NCI-H1694 (cell line): Measurements from ENCODE around the gene PLXNC1.

Experiments
- DNase-seq: peaks from one replicate; lab custom pipeline; 2025; lab: John Stamatoyannopoulos, UW

The PLXNC1 gene

GRCh38 chr12:94239332-94239993, 91.1 kb downstream of the PLXNC1 start:
- no peak for DNase-seq

DNA sequence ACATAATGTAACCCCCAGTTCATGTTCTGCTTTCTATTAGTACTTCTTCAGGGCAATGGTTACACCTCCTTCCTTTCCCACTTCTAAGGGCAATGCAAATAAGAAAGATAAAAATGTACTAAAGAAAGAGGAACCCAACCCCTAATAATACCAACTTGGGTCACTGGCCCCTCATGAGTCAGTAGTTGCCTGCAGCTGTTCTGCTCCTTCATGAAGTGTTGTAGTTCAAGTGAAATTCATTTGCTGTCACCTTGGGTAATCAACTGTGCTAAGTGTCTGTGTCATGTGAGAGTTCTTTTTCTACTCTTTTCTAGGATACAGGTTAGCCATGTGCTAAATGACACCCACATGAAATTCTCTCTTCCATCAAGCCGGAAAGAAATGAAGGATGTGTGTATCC, 91.8 kb downstream of the PLXNC1 start:
- DNase-seq: no peak

- DNase-seq: no peak
Observed at GRCh38 chr12:94242901-94243300, 94.5 kb downstream of the PLXNC1 start.

- DNase-seq: no peak
Observed at GRCh38 chr12:94244165-94245133, 96.1 kb downstream of the PLXNC1 start.

GRCh38 chr12:94245631-94246383, 97.4 kb downstream of the PLXNC1 start:
- no peak for DNase-seq

DNA sequence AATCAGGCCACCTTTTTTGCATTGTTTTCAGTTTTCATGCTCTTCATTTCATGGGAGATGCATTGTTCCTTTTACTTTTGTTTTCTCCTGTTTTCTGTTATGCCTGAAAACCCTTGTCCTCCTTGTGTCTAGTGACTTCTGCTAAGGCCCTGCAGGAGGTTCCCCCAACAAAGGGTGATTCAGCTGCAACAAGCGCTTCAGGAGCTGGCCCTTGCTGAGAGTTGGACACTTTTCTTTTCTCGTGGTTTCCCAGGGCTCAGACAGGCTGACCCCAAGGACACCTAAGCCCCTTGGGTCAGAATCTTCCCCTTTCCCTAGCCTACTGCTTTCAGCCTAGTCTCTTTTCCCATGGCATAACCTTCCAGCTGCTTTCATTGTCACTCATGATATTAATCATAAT, 98.9 kb downstream of the PLXNC1 start:
- no peak for DNase-seq

- DNase-seq: no peak
Observed at GRCh38 chr12:94248582-94248981, 100.2 kb downstream of the PLXNC1 start.

GRCh38 chr12:94250130-94250529, 101.8 kb downstream of the PLXNC1 start:
- DNase-seq: no peak

- DNase-seq: no peak
Observed at GRCh38 chr12:94254270-94254669, 105.9 kb downstream of the PLXNC1 start.

DNA sequence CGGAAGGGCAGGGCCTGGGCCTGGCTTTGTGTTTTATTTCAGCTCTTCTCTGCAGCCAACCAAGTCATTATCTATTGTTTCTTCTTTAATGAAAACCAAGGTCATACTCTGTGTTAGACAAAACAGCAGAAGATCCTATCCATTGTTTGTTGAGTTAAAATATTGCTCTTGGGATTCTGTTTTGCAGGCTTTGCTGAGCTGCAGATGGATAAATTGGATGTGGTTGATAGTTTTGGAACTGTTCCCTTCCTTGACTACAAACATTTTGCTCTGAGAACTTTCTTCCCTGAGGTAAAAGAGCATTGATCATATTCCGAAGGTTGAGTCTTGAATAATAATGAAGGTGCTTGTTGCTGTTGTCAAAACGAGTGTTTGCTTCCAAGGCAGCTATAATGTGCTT, 106.6 kb downstream of the PLXNC1 start:
- no peak for DNase-seq

DNA sequence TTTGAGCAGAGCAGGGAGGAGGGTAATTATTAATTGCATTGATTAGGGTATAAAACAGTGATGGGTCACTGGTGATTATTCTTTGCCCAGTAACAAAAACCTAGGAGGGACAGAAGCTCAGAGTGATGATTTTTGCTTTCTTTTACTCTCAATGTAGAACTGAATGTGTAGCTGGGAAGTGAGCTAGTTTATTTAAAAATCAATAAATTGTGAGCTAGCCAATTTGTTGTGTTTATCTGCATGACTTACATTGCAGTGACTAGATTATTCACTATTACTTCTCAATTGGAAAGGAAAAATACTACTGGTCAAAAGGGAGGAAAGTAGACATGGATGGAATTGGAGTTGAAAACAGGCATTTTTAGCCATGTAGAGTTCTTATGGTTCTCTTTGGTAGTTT, 107.1 kb downstream of the PLXNC1 start:
- DNase-seq: no peak

- DNase-seq: no peak
Observed at GRCh38 chr12:94258593-94258992, 110.2 kb downstream of the PLXNC1 start.

- DNase-seq: no peak
Observed at GRCh38 chr12:94260017-94260416, 111.6 kb downstream of the PLXNC1 start.

- DNase-seq: no peak
Observed at GRCh38 chr12:94260717-94261116, 112.3 kb downstream of the PLXNC1 start.

DNA sequence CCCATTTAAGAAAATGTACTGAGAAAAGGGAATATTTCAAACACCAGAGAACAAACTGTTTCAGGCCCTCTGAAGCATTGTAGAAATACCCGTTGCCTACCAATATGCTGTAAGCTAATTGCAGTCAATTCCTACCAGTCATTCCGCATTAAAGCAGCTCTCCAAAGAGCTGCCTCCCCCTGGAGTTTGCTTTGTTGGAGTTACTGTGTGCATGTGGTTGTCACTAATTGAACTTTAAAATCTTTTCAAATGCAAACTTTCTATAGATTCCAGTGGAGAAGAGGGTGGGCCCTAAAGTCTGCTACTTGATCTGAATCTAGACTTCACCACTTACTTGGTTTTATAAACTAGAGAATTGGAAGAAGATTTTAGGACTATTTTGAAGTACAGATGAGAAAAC, 112.7 kb downstream of the PLXNC1 start:
- DNase-seq: no peak

DNA sequence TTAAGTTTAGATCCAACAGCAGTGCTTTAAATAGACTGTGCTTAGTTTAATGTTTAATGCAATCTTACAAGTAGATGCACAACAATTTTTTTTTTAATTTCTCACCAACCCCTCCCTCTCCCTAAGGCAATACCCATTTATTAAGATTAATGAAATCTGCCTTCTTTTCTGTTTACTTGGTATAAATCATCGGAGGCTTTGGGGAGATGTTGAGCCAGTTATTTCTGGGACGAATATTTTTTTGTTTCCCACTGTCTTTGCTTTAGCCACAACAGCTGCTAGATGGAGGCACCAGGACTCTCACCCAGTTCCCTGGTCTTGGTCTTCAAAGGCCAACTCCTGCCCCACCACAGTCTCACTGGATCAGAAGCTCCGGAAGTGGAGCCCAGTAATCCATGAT, 113.4 kb downstream of the PLXNC1 start:
- no peak for DNase-seq

DNA sequence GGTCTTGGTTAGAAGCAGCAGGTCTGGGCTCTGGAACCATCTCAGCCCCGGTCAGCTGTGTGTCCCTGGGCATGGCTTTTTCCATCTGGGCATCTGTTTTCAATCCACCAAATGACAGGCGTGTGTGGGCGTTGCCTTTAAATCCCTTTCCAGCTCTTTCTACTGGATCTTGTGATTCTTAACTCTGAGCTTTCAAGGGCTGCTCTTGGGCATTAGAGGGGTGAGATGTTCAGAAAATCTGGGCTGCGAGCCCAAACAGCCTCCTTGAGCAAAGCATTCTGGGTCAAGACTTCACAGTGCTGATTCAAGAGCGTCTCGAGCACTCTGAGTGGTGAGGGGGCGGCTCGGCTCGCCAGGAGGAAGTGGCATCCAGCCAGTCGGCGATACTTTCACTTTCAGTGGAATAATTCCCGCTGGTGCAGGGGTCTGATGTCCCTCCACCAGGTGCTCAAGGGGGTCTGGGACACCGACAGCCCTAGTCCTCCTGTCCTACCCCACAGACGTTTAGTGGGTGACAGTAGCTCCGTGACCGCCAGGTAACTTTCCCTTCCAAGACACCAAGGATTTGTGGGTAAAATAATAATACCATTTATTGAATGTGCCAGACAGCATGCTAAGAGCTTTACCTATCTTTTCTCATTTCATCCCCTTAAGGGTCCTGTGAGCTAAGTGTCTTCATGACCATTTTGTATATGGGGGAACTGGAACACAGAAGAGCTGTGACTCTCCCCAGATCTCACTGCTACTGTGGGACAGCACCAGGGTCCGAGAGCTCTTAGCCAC, 114.0 kb downstream of the PLXNC1 start:
- no peak for DNase-seq

- DNase-seq: no peak
Observed at GRCh38 chr12:94263011-94263811, 114.8 kb downstream of the PLXNC1 start.

DNA sequence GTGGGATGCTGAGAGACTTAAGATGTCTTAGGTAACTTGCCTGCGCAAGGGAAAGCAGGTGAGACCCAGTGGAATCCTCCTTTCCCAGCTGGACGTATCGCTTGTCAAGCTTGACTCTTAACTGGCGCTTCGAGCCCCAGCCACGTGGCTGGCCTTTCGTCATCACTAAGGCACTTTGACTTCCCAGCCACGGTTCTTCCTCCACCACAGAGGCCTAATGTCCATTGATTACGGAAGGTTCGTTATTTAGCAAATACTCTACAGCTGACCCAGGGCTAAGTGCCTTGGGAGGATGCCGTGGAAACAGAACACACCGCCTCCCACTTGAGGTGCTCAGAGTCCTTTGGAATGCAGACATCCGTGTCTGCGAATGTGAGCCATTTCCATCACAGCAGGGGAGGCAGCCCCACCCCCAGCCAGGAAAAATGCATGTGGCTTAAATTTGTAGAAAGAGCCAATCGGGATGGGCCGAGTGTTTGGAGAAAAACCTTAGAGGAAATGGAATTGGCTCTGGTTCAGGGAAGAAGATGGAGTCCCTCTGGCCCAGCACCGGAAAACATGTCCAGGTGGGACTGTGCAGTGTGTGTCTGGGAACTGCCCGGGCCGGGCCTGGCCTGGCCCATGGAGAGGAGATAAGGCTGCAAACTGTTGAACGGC, 115.7 kb downstream of the PLXNC1 start:
- DNase-seq: no peak

- DNase-seq: no peak
Observed at GRCh38 chr12:94264736-94265485, 116.5 kb downstream of the PLXNC1 start.
